Loucy (cell line): ENCODE results near the gene IL21R.

Experiments
- H2AFZ ChIP-seq: fragments of 200-600 bp; sonication (generic); 2 replicates; pipeline ENCODE4 v1.6.0; 2016; ENCODE audit warnings: antibody characterized with exemption, mild to moderate bottlenecking, low read length, moderate library complexity
- H3F3A ChIP-seq: fragments of 200-600 bp; 2 replicates; pipeline ENCODE4 v1.6.0; 2016; ENCODE audit warnings: antibody characterized with exemption, low read depth, mild to moderate bottlenecking
- H3K27me3 ChIP-seq: fragments of 200-600 bp; sonication (generic); 2 replicates; pipeline ENCODE4 v1.6.1; 2014; ENCODE audit warnings: low read length, mild to moderate bottlenecking; ENCODE audit not compliant: insufficient read depth, poor library complexity, severe bottlenecking
- H3K36me3 ChIP-seq: fragments of 200-600 bp; sonication (generic); 2 replicates; pipeline ENCODE4 v1.6.1; 2016; ENCODE audit warnings: low read length; ENCODE audit not compliant: insufficient read depth
- H3K4me1 ChIP-seq: fragments of 200-600 bp; sonication (generic); 2 replicates; pipeline ENCODE4 v1.5.1; 2014; ENCODE audit warnings: low read length, mild to moderate bottlenecking; ENCODE audit not compliant: insufficient read depth, poor library complexity, severe bottlenecking
- H3K4me2 ChIP-seq: fragments of 200-600 bp; sonication (generic); 2 replicates; pipeline ENCODE4 v1.6.0; 2014; ENCODE audit warnings: antibody characterized with exemption, low read length, low read depth, mild to moderate bottlenecking; ENCODE audit not compliant: poor library complexity, severe bottlenecking
- H3K4me3 ChIP-seq: fragments of 200-600 bp; sonication (generic); 2 replicates; pipeline ENCODE4 v1.5.1; 2014; ENCODE audit warnings: low read length, mild to moderate bottlenecking, mixed read lengths; ENCODE audit not compliant: poor library complexity, severe bottlenecking
- H3K79me2 ChIP-seq: fragments of 200-600 bp; sonication (generic); 2 replicates; pipeline ENCODE4 v1.6.1; 2014; ENCODE audit warnings: low read length; ENCODE audit not compliant: insufficient read depth
- H3K9ac ChIP-seq: fragments of 200-600 bp; sonication (generic); 2 replicates; pipeline ENCODE4 v1.6.0; 2014; ENCODE audit warnings: mild to moderate bottlenecking, low read depth, low read length, moderate library complexity; ENCODE audit not compliant: poor library complexity, severe bottlenecking
- H3K9me2 ChIP-seq: fragments of 200-600 bp; sonication (generic); replicated peaks from 2 replicates; pipeline ENCODE4 v1.6.1; 2016; ENCODE audit warnings: low read depth, low read length, mixed read lengths
- H3K9me3 ChIP-seq: fragments of 200-600 bp; sonication (generic); 2 replicates; pipeline ENCODE4 v1.6.1; 2014; ENCODE audit warnings: mild to moderate bottlenecking, antibody characterized with exemption, low read length, low read depth; ENCODE audit not compliant: insufficient read depth
- H4K20me1 ChIP-seq: fragments of 200-600 bp; sonication (generic); 2 replicates; pipeline ENCODE4 v1.6.0; 2014; ENCODE audit warnings: antibody characterized with exemption, low read length, mild to moderate bottlenecking; ENCODE audit not compliant: insufficient read depth, poor library complexity, severe bottlenecking
- EZH2phosphoT487 ChIP-seq: fragments of 200-600 bp; IDR thresholded peaks from 2 replicates; pipeline ENCODE4 v1.6.1; 2018; ENCODE audit warnings: antibody characterized with exemption, mild to moderate bottlenecking, moderate library complexity, borderline replicate concordance
- TF ChIP-seq, protein P1 (sequence below): fragments of 200-600 bp; sonication (generic); conservative IDR thresholded peaks from 2 replicates; pipeline ENCODE4 v1.5.1; 2014; ENCODE audit warnings: mild to moderate bottlenecking, antibody characterized with exemption, low read length

Gene IL21R

DNA sequence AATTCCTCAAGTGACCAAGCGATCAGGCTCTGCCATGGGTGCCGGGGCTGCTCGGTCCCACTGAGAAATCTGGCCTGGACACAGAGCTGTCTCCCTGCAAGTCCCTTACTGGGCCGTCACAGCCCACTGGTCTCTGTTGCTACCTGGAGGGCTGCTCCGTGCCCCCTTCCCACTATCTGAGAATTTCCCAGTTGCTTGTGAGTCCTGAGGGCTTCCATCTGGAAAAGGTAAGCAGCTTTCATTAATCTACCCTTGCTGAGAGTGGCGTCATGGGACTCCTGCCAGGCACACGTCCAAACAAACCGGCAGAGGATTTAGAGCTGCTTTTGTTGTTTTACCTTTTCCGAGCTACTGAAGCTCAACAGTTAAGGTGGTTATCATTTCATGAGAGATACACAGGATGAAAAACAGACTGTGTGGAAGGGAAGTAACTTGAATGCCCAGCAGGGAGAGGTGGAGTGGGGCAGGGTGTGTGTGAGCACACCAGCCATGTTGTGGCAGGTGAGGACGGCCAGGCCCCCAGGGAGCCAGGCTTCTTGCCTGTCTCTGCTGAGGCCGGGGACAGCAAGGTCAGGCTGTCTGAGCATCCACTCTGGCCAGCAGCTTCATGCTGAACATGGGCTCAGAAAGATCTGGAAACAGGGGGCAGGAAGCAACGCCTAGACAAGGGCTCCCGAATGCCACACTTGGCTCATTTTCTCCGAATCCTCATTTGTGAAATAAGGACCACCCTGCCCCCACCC, 97.1 kb downstream of the IL21R start:
- H3K79me2 ChIP-seq, result no peaks in the 10 kb centered on the region
- no peaks in the 10 kb centered on the region for H3F3A ChIP-seq
- H3K27me3 ChIP-seq, result no peaks in the 10 kb centered on the region
- H3K4me3 ChIP-seq, result no peak overlapping the region
- H3K9ac ChIP-seq, result no peak overlapping the region
- no peak for TF ChIP-seq EZH2phosphoT487
- TF ChIP-seq, protein P1, sequence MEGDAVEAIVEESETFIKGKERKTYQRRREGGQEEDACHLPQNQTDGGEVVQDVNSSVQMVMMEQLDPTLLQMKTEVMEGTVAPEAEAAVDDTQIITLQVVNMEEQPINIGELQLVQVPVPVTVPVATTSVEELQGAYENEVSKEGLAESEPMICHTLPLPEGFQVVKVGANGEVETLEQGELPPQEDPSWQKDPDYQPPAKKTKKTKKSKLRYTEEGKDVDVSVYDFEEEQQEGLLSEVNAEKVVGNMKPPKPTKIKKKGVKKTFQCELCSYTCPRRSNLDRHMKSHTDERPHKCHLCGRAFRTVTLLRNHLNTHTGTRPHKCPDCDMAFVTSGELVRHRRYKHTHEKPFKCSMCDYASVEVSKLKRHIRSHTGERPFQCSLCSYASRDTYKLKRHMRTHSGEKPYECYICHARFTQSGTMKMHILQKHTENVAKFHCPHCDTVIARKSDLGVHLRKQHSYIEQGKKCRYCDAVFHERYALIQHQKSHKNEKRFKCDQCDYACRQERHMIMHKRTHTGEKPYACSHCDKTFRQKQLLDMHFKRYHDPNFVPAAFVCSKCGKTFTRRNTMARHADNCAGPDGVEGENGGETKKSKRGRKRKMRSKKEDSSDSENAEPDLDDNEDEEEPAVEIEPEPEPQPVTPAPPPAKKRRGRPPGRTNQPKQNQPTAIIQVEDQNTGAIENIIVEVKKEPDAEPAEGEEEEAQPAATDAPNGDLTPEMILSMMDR, result no peak
- no peak overlapping the region for H3K4me2 ChIP-seq
- H3K9me2 ChIP-seq, result no peaks in the 10 kb centered on the region
- H3K36me3 ChIP-seq, result peaks cover 97% of the 10 kb centered on the region; the same call in 1 of the 2 replicates
- no peaks in the 10 kb centered on the region for H4K20me1 ChIP-seq
- H2AFZ ChIP-seq, result no peak overlapping the region
- H3K4me1 ChIP-seq, result no peaks in the 10 kb centered on the region
- no peaks in the 10 kb centered on the region for H3K9me3 ChIP-seq

DNA sequence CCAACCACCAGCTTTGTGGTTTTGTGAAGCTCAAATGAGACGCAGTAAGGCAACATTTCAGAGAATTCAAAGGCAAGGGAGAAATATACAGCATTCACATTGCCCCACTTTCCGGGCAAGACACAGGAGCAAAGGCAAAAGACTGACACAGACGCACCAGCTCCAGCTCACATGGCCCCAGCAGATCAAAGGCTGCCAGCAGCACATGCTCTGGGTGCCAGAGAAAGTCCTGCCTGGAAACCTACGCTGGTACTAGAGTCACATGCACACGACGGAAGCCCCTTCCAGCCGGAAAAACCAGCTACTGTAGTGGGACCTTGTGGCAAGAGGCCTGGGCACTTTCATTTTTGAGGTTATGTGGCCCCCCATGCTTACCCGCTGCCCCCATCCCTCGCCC, 97.7 kb downstream of the IL21R start:
- no peak overlapping the region for H2AFZ ChIP-seq

DNA sequence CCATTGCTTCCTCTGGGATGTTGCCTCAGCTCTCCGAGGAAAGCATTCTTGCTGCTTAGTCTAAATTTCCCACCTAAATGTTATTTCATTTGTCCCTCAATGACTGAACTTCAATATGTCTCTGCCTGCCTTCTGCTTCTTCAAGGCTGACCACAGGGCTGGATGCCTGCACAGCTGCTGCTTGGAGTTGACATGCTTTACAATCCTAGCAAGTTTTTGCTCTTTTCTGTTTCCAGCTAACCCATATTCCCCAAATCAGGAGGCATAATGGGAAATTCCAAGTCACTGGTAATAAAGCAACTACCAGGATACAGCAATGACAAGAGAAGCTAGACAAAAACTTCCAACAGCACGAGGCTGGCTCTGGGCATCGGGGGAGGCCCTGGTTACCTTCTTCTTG, 98.8 kb downstream of the IL21R start:
- no peaks in the 10 kb centered on the region for H3K4me1 ChIP-seq
- H4K20me1 ChIP-seq, result no peaks in the 10 kb centered on the region
- H3F3A ChIP-seq, result no peaks in the 10 kb centered on the region
- no peaks in the 10 kb centered on the region for H3K27me3 ChIP-seq
- no peaks in the 10 kb centered on the region for H3K9me2 ChIP-seq
- no peak overlapping the region for H3K4me3 ChIP-seq
- no peak overlapping the region for H3K9ac ChIP-seq
- H3K4me2 ChIP-seq, result no peak overlapping the region
- no peak for TF ChIP-seq EZH2phosphoT487
- TF ChIP-seq, protein P1, result no peak
- H3K9me3 ChIP-seq, result no peaks in the 10 kb centered on the region
- no peaks in the 10 kb centered on the region for H3K79me2 ChIP-seq
- H2AFZ ChIP-seq, result no peak overlapping the region
- peaks cover 96% of the 10 kb centered on the region; the same call in 1 of the 2 replicates for H3K36me3 ChIP-seq

More for the DNA sequence above, 97.7 kb downstream of the IL21R start:
- Histone ChIP-seq H4K20me1 (no peaks in the 10 kb centered on the region), H3F3A (no peaks in the 10 kb centered on the region), H3K9ac (no peak overlapping the region), H3K9me2 (no peaks in the 10 kb centered on the region), H3K27me3 (no peaks in the 10 kb centered on the region), H3K4me2 (no peak overlapping the region), H3K36me3 (peaks cover 97% of the 10 kb centered on the region; the same call in 1 of the 2 replicates), H3K9me3 (no peaks in the 10 kb centered on the region), H3K4me3 (no peak overlapping the region), H3K4me1 (no peaks in the 10 kb centered on the region), H3K79me2 (no peaks in the 10 kb centered on the region)
- TF ChIP-seq, protein P1, result no peak
- no peak for TF ChIP-seq EZH2phosphoT487
